ENCODE data around the gene GK2.

Gene GK2

GRCh38 chr4:79396794-79397193 lies 11.2 kb downstream of the GK2 start:
- no peak for DNase-seq (ENCODE audit: extremely low read depth, low read depth)

GRCh38 chr4:79395841-79396240 lies 12.2 kb downstream of the GK2 start:
- H3K4me3 ChIP-seq (replicated peaks; ENCODE audit: low read depth, low read length) = no peak overlapping the region
- no peak for DNase-seq (ENCODE audit: extremely low read depth, low read depth)
- TF ChIP-seq, protein P1, sequence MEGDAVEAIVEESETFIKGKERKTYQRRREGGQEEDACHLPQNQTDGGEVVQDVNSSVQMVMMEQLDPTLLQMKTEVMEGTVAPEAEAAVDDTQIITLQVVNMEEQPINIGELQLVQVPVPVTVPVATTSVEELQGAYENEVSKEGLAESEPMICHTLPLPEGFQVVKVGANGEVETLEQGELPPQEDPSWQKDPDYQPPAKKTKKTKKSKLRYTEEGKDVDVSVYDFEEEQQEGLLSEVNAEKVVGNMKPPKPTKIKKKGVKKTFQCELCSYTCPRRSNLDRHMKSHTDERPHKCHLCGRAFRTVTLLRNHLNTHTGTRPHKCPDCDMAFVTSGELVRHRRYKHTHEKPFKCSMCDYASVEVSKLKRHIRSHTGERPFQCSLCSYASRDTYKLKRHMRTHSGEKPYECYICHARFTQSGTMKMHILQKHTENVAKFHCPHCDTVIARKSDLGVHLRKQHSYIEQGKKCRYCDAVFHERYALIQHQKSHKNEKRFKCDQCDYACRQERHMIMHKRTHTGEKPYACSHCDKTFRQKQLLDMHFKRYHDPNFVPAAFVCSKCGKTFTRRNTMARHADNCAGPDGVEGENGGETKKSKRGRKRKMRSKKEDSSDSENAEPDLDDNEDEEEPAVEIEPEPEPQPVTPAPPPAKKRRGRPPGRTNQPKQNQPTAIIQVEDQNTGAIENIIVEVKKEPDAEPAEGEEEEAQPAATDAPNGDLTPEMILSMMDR (IDR thresholded peaks at IDR 0.05; ENCODE audit: low read depth, low read length, missing control alignments) = no peak

More at GRCh38 chr4:79396794-79397193, 11.2 kb downstream of the GK2 start:
- H3K4me3 ChIP-seq (replicated peaks; ENCODE audit: low read depth, low read length) = no peak overlapping the region
- TF ChIP-seq, protein P1 (IDR thresholded peaks at IDR 0.05; ENCODE audit: low read depth, low read length, missing control alignments) = no peak

- TF ChIP-seq, protein P1 (IDR thresholded peaks at IDR 0.05; ENCODE audit: low read depth, low read length, missing control alignments) = no peak
- H3K4me3 ChIP-seq (replicated peaks; ENCODE audit: low read depth, low read length) = no peak overlapping the region
- DNase-seq (ENCODE audit: extremely low read depth, low read depth) = no peak
These were observed 17.1 kb downstream of the GK2 start for GRCh38 chr4:79390890-79391289.

DNA sequence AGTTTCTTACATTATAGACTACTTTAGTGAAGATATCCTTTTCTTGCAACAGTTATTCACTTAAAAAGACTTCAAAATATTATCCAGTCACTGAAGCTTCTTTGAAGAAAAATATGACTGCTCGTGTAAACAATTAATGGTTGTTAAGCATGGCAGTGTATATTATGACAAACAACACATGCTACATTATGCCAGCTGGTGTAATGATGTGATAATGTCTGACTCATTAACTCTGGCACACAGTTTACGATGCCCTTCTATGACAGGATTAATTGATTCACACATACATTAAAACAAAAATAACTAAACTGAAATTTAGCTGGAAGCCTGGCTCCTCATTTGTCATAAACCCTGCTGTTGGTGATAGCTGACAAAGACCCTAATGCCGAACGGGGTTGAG lies 22.4 kb downstream of the GK2 start:
- H3K4me3 ChIP-seq (replicated peaks; ENCODE audit: low read depth, low read length) = no peak overlapping the region
- TF ChIP-seq, protein P1 (IDR thresholded peaks at IDR 0.05; ENCODE audit: low read depth, low read length, missing control alignments) = no peak
- no peak for DNase-seq (ENCODE audit: extremely low read depth, low read depth)

- H3K4me3 ChIP-seq (replicated peaks; ENCODE audit: low read depth, low read length) = no peak overlapping the region
- TF ChIP-seq, protein P1 (IDR thresholded peaks at IDR 0.05; ENCODE audit: low read depth, low read length, missing control alignments) = no peak
These were observed 26.9 kb downstream of the GK2 start for GRCh38 chr4:79381161-79381560.

GRCh38 chr4:79370026-79370425 lies 38.0 kb downstream of the GK2 start:
- DNase-seq (ENCODE audit: extremely low read depth, low read depth) = no peak
- H3K4me3 ChIP-seq (replicated peaks; ENCODE audit: low read depth, low read length) = no peak overlapping the region
- TF ChIP-seq, protein P1 (IDR thresholded peaks at IDR 0.05; ENCODE audit: low read depth, low read length, missing control alignments) = no peak

More at GRCh38 chr4:79381161-79381560, 26.9 kb downstream of the GK2 start:
- DNase-seq (ENCODE audit: extremely low read depth, low read depth) = no peak

DNA sequence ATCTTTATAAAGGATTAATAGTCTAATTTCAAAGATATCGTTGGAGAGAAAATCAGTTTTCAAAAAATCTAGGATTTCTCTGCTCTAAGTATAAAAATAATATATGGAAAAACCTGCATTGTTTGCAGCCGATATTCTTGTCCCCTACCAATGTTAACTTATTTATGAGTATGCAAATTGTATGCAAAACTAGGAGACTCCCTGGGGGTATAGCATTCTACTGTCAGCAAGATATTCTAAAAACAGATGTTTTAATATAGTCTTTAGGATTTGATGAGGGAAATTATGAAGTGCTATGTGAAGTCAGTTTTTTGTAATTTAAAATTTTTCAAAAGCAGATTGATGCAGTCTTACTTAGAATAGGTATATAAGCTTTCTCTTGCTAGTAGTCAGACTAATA lies 40.9 kb downstream of the GK2 start:
- TF ChIP-seq, protein P1 (IDR thresholded peaks at IDR 0.05; ENCODE audit: low read depth, low read length, missing control alignments) = no peak
- H3K4me3 ChIP-seq (replicated peaks; ENCODE audit: low read depth, low read length) = no peak overlapping the region
- no peak for DNase-seq (ENCODE audit: extremely low read depth, low read depth)
